Activated gamma-delta T cell treated with anti-CD3 and anti-CD28 coated beads, Interleukin-2, amount 50 U/mL, for 16 hours (primary cell): Measurements from ENCODE around the gene USP51.
"Not testable (repeated sequence)": the region's sequence is repeated elsewhere in the genome, so short reads cannot be mapped to it uniquely, and the experiment has no call there.

Experiments
- DNase-seq: peaks from one replicate; pipeline ENCODE4 v3.0.0-alpha.2; 2020; ENCODE audit warnings: low read depth

USP51 gene

GRCh38 chrX:55465108-55465507, 24.5 kb downstream of the USP51 start:
- DNase-seq, result not testable (repeated sequence)

- DNase-seq, result not testable (repeated sequence)
These were observed 25.6 kb downstream of the USP51 start for GRCh38 chrX:55464050-55464449.

GRCh38 chrX:55459926-55460325, 29.7 kb downstream of the USP51 start:
- DNase-seq, result not testable (repeated sequence)

- not testable (repeated sequence) for DNase-seq
These were observed 30.2 kb downstream of the USP51 start for GRCh38 chrX:55459426-55459825.

GRCh38 chrX:55455708-55456107, 33.9 kb downstream of the USP51 start:
- DNase-seq, result not testable (repeated sequence)

GRCh38 chrX:55452833-55453124, 36.9 kb downstream of the USP51 start:
- DNase-seq, result no peak

- peak; percentile 55 for DNase-seq
These were observed 37.4 kb downstream of the USP51 start, which contains the start of gene MAGEH1 for GRCh38 chrX:55451990-55452832. Gene MAGEH1, plus strand, starts transcription at chrX:55452127. Its CDS starts 248 bp downstream, at chrX:55452375.

GRCh38 chrX:55451626-55451989, 38.0 kb downstream of the USP51 start:
- DNase-seq, result no peak

GRCh38 chrX:55451141-55451540, 38.5 kb downstream of the USP51 start:
- no peak for DNase-seq

- DNase-seq, result no peak
These were observed 39.4 kb downstream of the USP51 start for GRCh38 chrX:55450259-55450658.

- DNase-seq, result not testable (repeated sequence)
These were observed 46.2 kb downstream of the USP51 start for GRCh38 chrX:55443468-55443867.
